H1 (cell line): ENCODE data around the gene KIAA0586. TPM values are rescaled to one million over a fixed set of nuclear protein-coding genes. Genes with fewer than 3 reads are reported as not detected.

ENCODE experiments used
- CTCF ChIA-PET: fragments of 300-600 bp; sonication (Branson Sonifier 250); formaldehyde crosslinking; loops from one replicate; lab custom pipeline; 2021; ENCODE audit not compliant: partially characterized antibody; lab: Charles Lee
- POLR2A ChIA-PET: fragments of 300-600 bp; sonication (Branson Sonifier 250); formaldehyde crosslinking; loops from one replicate; lab custom pipeline; 2021; ENCODE audit warnings: inconsistent platforms; ENCODE audit not compliant: partially characterized antibody; lab: Charles Lee
- DNase-seq, 2 experiments: peaks; one replicate each; pipeline versions ENCODE4 v3.0.0 to v3.0.0-alpha.2; 2010 to 2022; ENCODE audit warnings: low spot score in 2 of 2, low read depth in 1 of 2, mixed read lengths in 1 of 2
- FAIRE-seq: peaks from 2 replicates; lab custom pipeline; 2011; peaks lifted over from hg19 to GRCh38; lab: Jason Lieb, UNC
- H2AFZ ChIP-seq: 2 replicates; pipeline ENCODE4 v1.8.1; 2012; ENCODE audit warnings: low read length, inconsistent platforms
- H2AK5ac ChIP-seq: 2 replicates; pipeline ENCODE4 v1.6.1; 2013; ENCODE audit warnings: low read depth, low read length
- H2BK120ac ChIP-seq: replicated peaks from 2 replicates; pipeline ENCODE3; 2013; ENCODE audit warnings: low read depth, low read length, inconsistent platforms
- H2BK12ac ChIP-seq: 2 replicates; pipeline ENCODE4 v1.6.1; 2013; ENCODE audit warnings: low read depth, low read length
- H2BK15ac ChIP-seq: 2 replicates; pipeline ENCODE4 v1.6.1; 2013; ENCODE audit warnings: low read length
- H2BK20ac ChIP-seq: 2 replicates; pipeline ENCODE4 v1.6.1; 2013; ENCODE audit warnings: low read length
- H2BK5ac ChIP-seq: 2 replicates; pipeline ENCODE4 v1.6.1; 2013; ENCODE audit warnings: low read depth, low read length
- H3K14ac ChIP-seq: 2 replicates; pipeline ENCODE4 v1.6.1; 2013; ENCODE audit warnings: inconsistent platforms; ENCODE audit not compliant: insufficient read length
- H3K18ac ChIP-seq: 2 replicates; pipeline ENCODE4 v1.6.1; 2013; ENCODE audit warnings: low read length; ENCODE audit errors: extremely low read depth
- H3K23ac ChIP-seq: 2 replicates; pipeline ENCODE4 v1.6.1; 2013; ENCODE audit warnings: inconsistent platforms; ENCODE audit not compliant: insufficient read length
- H3K23me2 ChIP-seq: 2 replicates; pipeline ENCODE4 v1.6.1; 2013; ENCODE audit warnings: low read depth, low read length
- H3K27ac ChIP-seq: 2 replicates; pipeline ENCODE4 v1.6.1; 2011; ENCODE audit warnings: low read depth, low read length, inconsistent platforms
- H3K27me3 ChIP-seq, 4 experiments: replicated peaks in 1 of 4; 1 replicate in 1 of 4; 2 replicates in 3 of 4; pipeline versions ENCODE4 v1.6.1 to v1.8.1; 2011 to 2013; ENCODE audit warnings: low read length in 3 of 4, mild to moderate bottlenecking in 3 of 4, inconsistent platforms in 2 of 4, mixed read lengths in 2 of 4, moderate library complexity in 1 of 4; ENCODE audit not compliant: control insufficient read depth in 3 of 4, insufficient read depth in 3 of 4; ENCODE audit errors: extremely low read depth in 1 of 4
- H3K36me3 ChIP-seq, 4 experiments: 2 replicates each; pipeline versions ENCODE4 v1.6.1 to v1.8.1; 2011 to 2013; ENCODE audit warnings: mild to moderate bottlenecking in 4 of 4, low read length in 3 of 4, moderate library complexity in 2 of 4, control low read depth in 1 of 4, inconsistent platforms in 1 of 4; ENCODE audit not compliant: insufficient read depth in 4 of 4, control insufficient read depth in 2 of 4
- H3K4ac ChIP-seq: replicated peaks from 2 replicates; pipeline ENCODE3; 2013; ENCODE audit warnings: low read length, low read depth, mixed read lengths, inconsistent platforms; ENCODE audit not compliant: insufficient read length
- H3K4me1 ChIP-seq, 4 experiments: replicated peaks in 1 of 4; 1 replicate in 1 of 4; 2 replicates in 3 of 4; pipeline versions ENCODE4 v1.6.1 to v1.8.1; 2011 to 2013; ENCODE audit warnings: low read length in 3 of 4, inconsistent platforms in 2 of 4, mixed read lengths in 1 of 4; ENCODE audit not compliant: insufficient read depth in 4 of 4, control insufficient read depth in 3 of 4
- H3K4me2 ChIP-seq, 2 experiments: 2 replicates each; pipeline versions ENCODE4 v1.6.1 to v1.8.1; 2011 to 2013; ENCODE audit warnings: low read depth in 2 of 2, low read length in 2 of 2, control low read depth in 1 of 2, inconsistent platforms in 1 of 2, mild to moderate bottlenecking in 1 of 2; ENCODE audit not compliant: insufficient read depth in 1 of 2
- H3K4me3 ChIP-seq, 4 experiments: fragments of 200-600, 300-600 bp in 1 of 4; sonication (generic), shearing (Covaris generic), sonication (Bioruptor Twin) in 1 of 4; 2 replicates each; pipeline versions ENCODE4 v1.5.1 to v1.8.1; 2011 to 2016; ENCODE audit warnings: low read length in 4 of 4, low read depth in 3 of 4, control low read depth in 2 of 4, inconsistent platforms in 2 of 4, mild to moderate bottlenecking in 2 of 4, mixed read lengths in 1 of 4, moderate library complexity in 1 of 4; ENCODE audit not compliant: insufficient read depth in 2 of 4; ENCODE audit errors: extremely low read depth in 1 of 4
- H3K56ac ChIP-seq: replicated peaks from 2 replicates; pipeline ENCODE3; 2013; ENCODE audit warnings: low read depth, mild to moderate bottlenecking, mixed read lengths, low read length, inconsistent platforms; ENCODE audit not compliant: insufficient read length
- H3K79me1 ChIP-seq: 2 replicates; pipeline ENCODE4 v1.6.1; 2013; ENCODE audit warnings: low read depth, low read length, control low read depth
- H3K79me2 ChIP-seq, 2 experiments: 2 replicates each; pipeline versions ENCODE4 v1.6.1 to v1.8.1; 2012 to 2013; ENCODE audit warnings: low read length in 2 of 2, mild to moderate bottlenecking in 2 of 2, inconsistent platforms in 1 of 2; ENCODE audit not compliant: insufficient read depth in 2 of 2, control insufficient read depth in 1 of 2
- H3K9ac ChIP-seq, 4 experiments: replicated peaks in 1 of 4; 1 replicate in 1 of 4; 2 replicates in 3 of 4; pipeline versions ENCODE4 v1.6.1 to v1.8.1; 2011 to 2013; ENCODE audit warnings: low read depth in 3 of 4, low read length in 3 of 4, control low read depth in 2 of 4, mild to moderate bottlenecking in 2 of 4, moderate library complexity in 2 of 4, inconsistent platforms in 1 of 4; ENCODE audit errors: extremely low read depth in 1 of 4
- H3K9me3 ChIP-seq, 2 experiments: 2 replicates each; pipeline versions ENCODE4 v1.6.1 to v1.8.1; 2012 to 2013; ENCODE audit warnings: mild to moderate bottlenecking in 2 of 2, moderate library complexity in 2 of 2, control low read depth in 1 of 2, inconsistent platforms in 1 of 2, low read depth in 1 of 2, low read length in 1 of 2, mixed read lengths in 1 of 2; ENCODE audit not compliant: insufficient read depth in 2 of 2
- H4K20me1 ChIP-seq, 2 experiments: replicated peaks in 1 of 2; 2 replicates each; pipeline versions ENCODE3 to v1.8.1; 2011 to 2013; ENCODE audit warnings: inconsistent platforms in 2 of 2, low read length in 2 of 2, mild to moderate bottlenecking in 1 of 2; ENCODE audit not compliant: insufficient read depth in 2 of 2, control insufficient read depth in 1 of 2
- H4K5ac ChIP-seq: 2 replicates; pipeline ENCODE4 v1.6.1; 2013; ENCODE audit warnings: low read length, low read depth, mixed read lengths, inconsistent platforms; ENCODE audit not compliant: insufficient read length
- H4K8ac ChIP-seq: 2 replicates; pipeline ENCODE4 v1.8.0; 2013; ENCODE audit warnings: mild to moderate bottlenecking, moderate library complexity, low read length, inconsistent platforms; ENCODE audit not compliant: insufficient read depth; ENCODE audit errors: extremely low read depth
- H4K91ac ChIP-seq: replicated peaks from 2 replicates; pipeline ENCODE3; 2013; ENCODE audit warnings: low read length, mixed read lengths, inconsistent platforms; ENCODE audit not compliant: insufficient read length
- CBX5 ChIP-seq: fragments of 300-800, 300-1000 bp; sonication (generic); IDR thresholded peaks from 2 replicates; pipeline ENCODE4 v1.7.1; 2016; ENCODE audit warnings: antibody characterized with exemption, low read length, low read depth
- CREB1 ChIP-seq: IDR thresholded peaks from 2 replicates; pipeline ENCODE4 v1.6.1; 2012; ENCODE audit warnings: inconsistent platforms
- HDAC6 ChIP-seq: IDR thresholded peaks from one replicate; pipeline ENCODE4 v1.7.1; 2012; ENCODE audit warnings: low read depth, mild to moderate bottlenecking, inconsistent platforms, low read length, moderate library complexity
- NANOG ChIP-seq: IDR thresholded peaks from 2 replicates; pipeline ENCODE4 v1.6.1; 2011; ENCODE audit warnings: low read length, low read depth, mild to moderate bottlenecking, inconsistent platforms; ENCODE audit not compliant: insufficient read depth, poor library complexity, severe bottlenecking
- POLR2A ChIP-seq, 2 experiments: IDR thresholded peaks; 1 replicate in 1 of 2; 2 replicates in 1 of 2; pipeline ENCODE4 v1.6.1; 2011; ENCODE audit warnings: low read depth in 2 of 2, low read length in 2 of 2, mild to moderate bottlenecking in 2 of 2; ENCODE audit errors: control extremely low read depth in 1 of 2
- RBBP5 ChIP-seq: IDR thresholded peaks from 2 replicates; pipeline ENCODE4 v1.7.1; 2012; ENCODE audit warnings: low read depth, mild to moderate bottlenecking, inconsistent platforms, low read length, moderate library complexity, borderline replicate concordance
- RXRA ChIP-seq: IDR thresholded peaks from 2 replicates; pipeline ENCODE4 v1.6.1; 2011; ENCODE audit warnings: low read depth, mild to moderate bottlenecking, low read length, moderate library complexity; ENCODE audit not compliant: insufficient read depth
- SAP30 ChIP-seq: fragments of 300-600 bp; sonication (generic); IDR thresholded peaks from 2 replicates; pipeline ENCODE4 v1.7.1; 2012; ENCODE audit warnings: low read length, moderate library complexity, mild to moderate bottlenecking, inconsistent platforms; ENCODE audit not compliant: insufficient read depth, insufficient replicate concordance
- SIX5 ChIP-seq: IDR thresholded peaks from 2 replicates; pipeline ENCODE4 v1.6.1; 2011; ENCODE audit warnings: mild to moderate bottlenecking, low read depth, low read length
- SRF ChIP-seq: IDR thresholded peaks from 2 replicates; pipeline ENCODE4 v1.6.1; 2011; ENCODE audit warnings: mild to moderate bottlenecking, low read depth, low read length, moderate library complexity
- TAF7 ChIP-seq: optimal IDR thresholded peaks from 2 replicates; pipeline ENCODE3; 2011; ENCODE audit warnings: low read depth, mild to moderate bottlenecking, inconsistent platforms, low read length, moderate library complexity, borderline replicate concordance
- TCF12 ChIP-seq: IDR thresholded peaks from 2 replicates; pipeline ENCODE4 v1.6.1; 2011; ENCODE audit warnings: low read depth, mild to moderate bottlenecking, low read length
- WGBS, 2 experiments: shearing (Covaris generic) in 1 of 2; methylation state at CpG; one replicate each; pipeline versions ENCODE4 v1.1.6 to v1.1.7; 2013 to 2015; ENCODE audit warnings: low lambda C conversion rate in 2 of 2, mixed read lengths in 2 of 2, inconsistent platforms in 1 of 2, low coverage in 1 of 2, missing lambda C conversion rate in 1 of 2; ENCODE audit not compliant: insufficient replicate concordance in 2 of 2, insufficient coverage in 1 of 2, insufficient read length in 1 of 2; ENCODE audit errors: extremely low coverage in 1 of 2, missing lambda C conversion rate in 1 of 2; 5-methylcytosine and 5-hydroxymethylcytosine counted together
- polyA plus RNA-seq, 7 experiments: library from polyadenylated mRNA; depleted of rRNA in 3 of 7; stranded (reverse) in 5 of 7; unstranded in 2 of 7; fragments of >200 nt in 5 of 7; fragments of 200-250 nt in 2 of 7; gene quantifications; 1 replicate in 5 of 7; 2 replicates in 1 of 7; 4 replicates in 1 of 7; pipeline versions ENCODE4 v1.2.1 to v1.2.3, GENCODE V29; 2011 to 2013; ENCODE audit warnings: missing spikeins in 2 of 7, mixed read lengths in 2 of 7
- total RNA-seq: library from RNA; stranded (reverse); fragmentation: NEBNext Ultra II Directional; extraction: Animal tissue kit (Norgen Biotek cat#: 25700); gene quantifications from 2 replicates; pipeline ENCODE4 v1.2.1, GENCODE V29; 2021

The KIAA0586 gene
- total and polyA plus RNA-seq, 2 of the 8 experiments (the other 6 are each of a cell fraction or from before 2014, with no cell fraction given), result 7.2 to 24.8 TPM

- Histone ChIP-seq H3K18ac (no peak overlapping the region), H4K5ac (no peak overlapping the region), H3K79me1 (no peaks in the 10 kb centered on the region; the same call in 1 of the 2 replicates), H2BK12ac (no peak overlapping the region), H3K9ac (no peak overlapping the region), H3K4me2 (no peak overlapping the region), H2BK15ac (no peak overlapping the region), H4K91ac (no peak overlapping the region), H2BK120ac (no peak overlapping the region), H4K20me1 (no peaks in the 10 kb centered on the region), H2AK5ac (no peak overlapping the region), H2AFZ (no peak overlapping the region), H3K9me3 (no peaks in the 10 kb centered on the region), H3K79me2 (no peaks in the 10 kb centered on the region), H3K27ac (no peak overlapping the region), H2BK5ac (no peak overlapping the region), H3K4me1 (no peaks in the 10 kb centered on the region), H3K56ac (no peak overlapping the region), H4K8ac (no peak overlapping the region), H2BK20ac (no peak overlapping the region), H3K23ac (no peak overlapping the region), H3K4me3 (no peak overlapping the region), H3K14ac (no peak overlapping the region), H3K4ac (no peak overlapping the region), H3K23me2 (no peaks in the 10 kb centered on the region), H3K27me3 (no peaks in the 10 kb centered on the region), H3K36me3 (no peaks in the 10 kb centered on the region)
- 90% methylated on average over 3 of the region's 3 CpGs; no CpG with 5 or more reads in 1 of the 2 experiments for WGBS, 2 experiments
- ChIA-PET POLR2A (no interaction called here), CTCF (interaction anchor here (1.3 to 1.4 kb wide), 2 partner anchors 23 to 62 kb away, joined by 3 read pairs; no protein-coding TSS in a partner anchor)
- FAIRE-seq (no peak), DNase-seq (no peak)
- TF ChIP-seq TCF12, result no peak
- no peak for TF ChIP-seq SAP30
- TF ChIP-seq HDAC6, result no peak
- TF ChIP-seq TAF7, result no peak
- TF ChIP-seq SIX5, result no peak
- no peak for TF ChIP-seq POLR2A (IDR thresholded peaks at IDR 0.05; ENCODE audit: control extremely low read depth in 1 of 2, low read depth in 2 of 2, low read length in 2 of 2)
- no peak for TF ChIP-seq RXRA
- TF ChIP-seq CBX5, result no peak
- TF ChIP-seq CREB1, result no peak
- TF ChIP-seq NANOG, result no peak
- TF ChIP-seq RBBP5, result no peak
- TF ChIP-seq SRF, result no peak
Measured at GRCh38 chr14:58566979-58567378, 139.5 kb downstream of the KIAA0586 start.
